ENCODE data around the gene SNCB.

DNA sequence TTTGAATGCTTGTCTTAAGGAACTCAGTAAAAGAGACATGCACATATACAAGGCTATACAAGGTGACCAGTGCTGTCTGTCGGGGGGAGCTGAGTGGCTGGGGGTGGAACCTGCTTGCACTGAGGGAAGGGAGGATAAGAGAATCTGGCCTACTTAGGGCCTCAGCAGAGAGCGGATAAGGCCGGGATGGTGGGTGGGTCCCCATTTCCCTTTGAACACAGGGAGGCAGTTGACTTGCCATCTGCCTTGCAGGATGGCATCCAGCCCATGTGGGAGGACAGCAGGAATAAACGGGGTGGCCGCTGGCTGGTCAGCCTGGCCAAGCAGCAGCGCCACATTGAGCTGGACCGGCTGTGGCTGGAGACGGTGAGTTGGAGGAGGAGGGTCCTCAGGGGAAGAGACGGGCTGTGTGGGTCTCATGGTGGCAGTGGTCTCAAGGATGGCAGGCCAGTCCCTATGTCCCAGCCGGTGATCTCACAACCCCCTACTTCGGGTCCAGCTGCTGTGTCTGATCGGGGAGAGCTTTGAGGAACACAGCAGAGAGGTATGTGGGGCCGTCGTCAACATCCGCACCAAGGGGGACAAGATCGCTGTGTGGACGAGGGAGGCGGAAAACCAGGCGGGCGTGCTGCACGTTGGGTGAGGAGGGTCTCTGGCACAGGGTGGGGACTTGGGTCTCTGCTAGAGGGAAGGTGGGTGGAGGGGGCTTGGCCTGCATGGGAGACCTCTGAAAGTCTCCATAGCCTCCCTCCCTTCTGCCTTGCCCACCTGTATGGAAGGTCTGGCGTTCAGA, 14.7 kb upstream of the SNCB start:
- no peak for TF ChIP-seq MAZ (IDR thresholded peaks at IDR 0.05; ENCODE audit: borderline replicate concordance, low read depth, low read length)
- no peak for TF ChIP-seq USF2 (IDR thresholded peaks at IDR 0.05; ENCODE audit: low read depth, low read length)
- no peak for TF ChIP-seq POLR2A (IDR thresholded peaks at IDR 0.05; ENCODE audit: low read depth, low read length)
- TF ChIP-seq, protein P1, sequence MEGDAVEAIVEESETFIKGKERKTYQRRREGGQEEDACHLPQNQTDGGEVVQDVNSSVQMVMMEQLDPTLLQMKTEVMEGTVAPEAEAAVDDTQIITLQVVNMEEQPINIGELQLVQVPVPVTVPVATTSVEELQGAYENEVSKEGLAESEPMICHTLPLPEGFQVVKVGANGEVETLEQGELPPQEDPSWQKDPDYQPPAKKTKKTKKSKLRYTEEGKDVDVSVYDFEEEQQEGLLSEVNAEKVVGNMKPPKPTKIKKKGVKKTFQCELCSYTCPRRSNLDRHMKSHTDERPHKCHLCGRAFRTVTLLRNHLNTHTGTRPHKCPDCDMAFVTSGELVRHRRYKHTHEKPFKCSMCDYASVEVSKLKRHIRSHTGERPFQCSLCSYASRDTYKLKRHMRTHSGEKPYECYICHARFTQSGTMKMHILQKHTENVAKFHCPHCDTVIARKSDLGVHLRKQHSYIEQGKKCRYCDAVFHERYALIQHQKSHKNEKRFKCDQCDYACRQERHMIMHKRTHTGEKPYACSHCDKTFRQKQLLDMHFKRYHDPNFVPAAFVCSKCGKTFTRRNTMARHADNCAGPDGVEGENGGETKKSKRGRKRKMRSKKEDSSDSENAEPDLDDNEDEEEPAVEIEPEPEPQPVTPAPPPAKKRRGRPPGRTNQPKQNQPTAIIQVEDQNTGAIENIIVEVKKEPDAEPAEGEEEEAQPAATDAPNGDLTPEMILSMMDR (conservative IDR thresholded peaks at IDR 0.05; ENCODE audit: low read depth, low read length) = no peak
- no peak for TF ChIP-seq RFX5 (IDR thresholded peaks at IDR 0.05; ENCODE audit: low read depth, low read length)
- TF ChIP-seq RAD21 (IDR thresholded peaks at IDR 0.05; ENCODE audit: low read length) = no peak
- TF ChIP-seq CHD1 (IDR thresholded peaks at IDR 0.05; ENCODE audit: low read depth, low read length) = no peak
- no peak for TF ChIP-seq CEBPB (IDR thresholded peaks at IDR 0.05; ENCODE audit: low read depth, low read length)
- TF ChIP-seq MAFK (IDR thresholded peaks at IDR 0.05; ENCODE audit: low read depth, low read length) = no peak
- no peak for TF ChIP-seq SMC3 (IDR thresholded peaks at IDR 0.05; ENCODE audit: low read depth, low read length)
- TF ChIP-seq RCOR1 (IDR thresholded peaks at IDR 0.05; ENCODE audit: insufficient replicate concordance, low read length) = no peak

All from IMR-90 (cell line).